Activated CD8-positive, alpha-beta T cell treated with anti-CD3 and anti-CD28 coated beads, Interleukin-2, amount 10 ng/mL, durations not matched to agents 7 days and 5 days (primary cell): Measurements from ENCODE around the gene KDM4C. TPM values are rescaled to one million over a fixed set of nuclear protein-coding genes. Genes with fewer than 3 reads are reported as not detected.
A peak's percentile ranks its signal among the peaks of the same experiment; 100 is the strongest.

Experiments used
- ATAC-seq: fragments of 150-1000 bp; cut with Tn5 transposase; one replicate; pipeline ENCODE4 v1.10.0; 2021; ENCODE audit warnings: moderate library complexity
- CTCF ChIA-PET: fragments of 350-600 bp; sonication (Branson Sonifier 250); formaldehyde crosslinking; loops from one replicate; lab custom pipeline; 2021; ENCODE audit warnings: antibody characterized with exemption; lab: Charles Lee
- POLR2A ChIA-PET: fragments of 350-600 bp; sonication (Branson Sonifier 250); formaldehyde crosslinking; loops from one replicate; lab custom pipeline; 2021; ENCODE audit warnings: antibody characterized with exemption; lab: Charles Lee
- DNase-seq: peaks from one replicate; pipeline ENCODE4 v3.0.0-alpha.2; 2020
- H3K27ac Mint-ChIP-seq: one replicate; pipeline ENCODE4 v1.8.0; 2021; ENCODE audit warnings: mild to moderate bottlenecking, mixed read lengths
- H3K27me3 Mint-ChIP-seq: one replicate; pipeline ENCODE4 v1.8.0; 2021; ENCODE audit warnings: low read depth, mixed read lengths
- H3K36me3 Mint-ChIP-seq: one replicate; pipeline ENCODE4 v1.8.0; 2021; ENCODE audit warnings: low read depth, mixed read lengths
- H3K4me1 Mint-ChIP-seq: one replicate; pipeline ENCODE4 v1.8.0; 2021; ENCODE audit warnings: low read depth, mixed read lengths
- H3K4me3 Mint-ChIP-seq: one replicate; pipeline ENCODE4 v1.8.0; 2021; ENCODE audit warnings: mild to moderate bottlenecking, mixed read lengths
- H3K9me3 Mint-ChIP-seq: one replicate; pipeline ENCODE4 v1.8.0; 2022; ENCODE audit warnings: mixed read lengths; ENCODE audit not compliant: insufficient read depth
- total RNA-seq, 2 experiments: library from RNA; stranded (reverse); gene quantifications; one replicate each; pipeline ENCODE4 v1.2.3, GENCODE V29; 2021

KDM4C gene
- total RNA-seq, 2 experiments from 2014 or later: 52.9 to 53.4 TPM

- H3K4me1 Mint-ChIP-seq: peaks cover 26% of the 10 kb centered on the region
- POLR2A ChIA-PET: no interaction called here
Measured at GRCh38 chr9:6922680-6923079, 164.9 kb downstream of the KDM4C start.

GRCh38 chr9:6923086-6923485, 165.3 kb downstream of the KDM4C start:
- no peak for DNase-seq
- POLR2A ChIA-PET: no interaction called here
- ATAC-seq: no peak
- Mint-ChIP-seq H3K9me3 (no peaks in the 10 kb centered on the region), H3K27me3 (no peaks in the 10 kb centered on the region), H3K4me1 (peaks cover 26% of the 10 kb centered on the region), H3K27ac (no peak overlapping the region), H3K4me3 (no peak overlapping the region), H3K36me3 (peaks cover 20% of the 10 kb centered on the region)
- CTCF ChIA-PET: interaction anchor here (0.6 kb wide), 1 partner anchor 19 kb away, joined by 3 read pairs; no protein-coding TSS in a partner anchor

More at GRCh38 chr9:6922680-6923079, 164.9 kb downstream of the KDM4C start:
- Mint-ChIP-seq H3K27ac (no peak overlapping the region), H3K27me3 (no peaks in the 10 kb centered on the region), H3K4me3 (no peak overlapping the region), H3K9me3 (no peaks in the 10 kb centered on the region), H3K36me3 (peaks cover 22% of the 10 kb centered on the region)
- CTCF ChIA-PET: interaction anchor here (0.6 kb wide), 1 partner anchor 49 kb away, joined by 3 read pairs; no protein-coding TSS in a partner anchor
- DNase-seq (no peak), ATAC-seq (no peak)

GRCh38 chr9:6924149-6924548, 166.4 kb downstream of the KDM4C start:
- ChIA-PET POLR2A (no interaction called here), CTCF (no interaction called here)
- no peak overlapping the region for H3K27ac Mint-ChIP-seq
- ATAC-seq (no peak), DNase-seq (no peak)
- no peak overlapping the region for H3K4me3 Mint-ChIP-seq
- H3K27me3 Mint-ChIP-seq: no peaks in the 10 kb centered on the region
- no peaks in the 10 kb centered on the region for H3K9me3 Mint-ChIP-seq
- peaks cover 30% of the 10 kb centered on the region for H3K4me1 Mint-ChIP-seq
- peaks cover 15% of the 10 kb centered on the region for H3K36me3 Mint-ChIP-seq

- ATAC-seq (no peak), DNase-seq (no peak)
- H3K27ac Mint-ChIP-seq: no peak overlapping the region
- H3K4me1 Mint-ChIP-seq: peaks cover 33% of the 10 kb centered on the region
- no peak overlapping the region for H3K4me3 Mint-ChIP-seq
- ChIA-PET POLR2A (no interaction called here), CTCF (no interaction called here)
- H3K27me3 Mint-ChIP-seq: no peaks in the 10 kb centered on the region
- peaks cover 12% of the 10 kb centered on the region for H3K36me3 Mint-ChIP-seq
- H3K9me3 Mint-ChIP-seq: no peaks in the 10 kb centered on the region
Measured at GRCh38 chr9:6924988-6925563, 167.3 kb downstream of the KDM4C start.

GRCh38 chr9:6925836-6926235, 168.1 kb downstream of the KDM4C start:
- ATAC-seq (no peak), DNase-seq (no peak)
- Mint-ChIP-seq H3K9me3 (no peaks in the 10 kb centered on the region), H3K36me3 (peaks cover 12% of the 10 kb centered on the region), H3K4me3 (no peak overlapping the region), H3K27me3 (no peaks in the 10 kb centered on the region), H3K27ac (no peak overlapping the region), H3K4me1 (peaks cover 30% of the 10 kb centered on the region)
- POLR2A ChIA-PET: no interaction called here
- CTCF ChIA-PET: no interaction called here

- DNase-seq (no peak), ATAC-seq (no peak)
- H3K27ac Mint-ChIP-seq: no peak overlapping the region
- H3K9me3 Mint-ChIP-seq: no peaks in the 10 kb centered on the region
- H3K27me3 Mint-ChIP-seq: no peaks in the 10 kb centered on the region
- H3K4me1 Mint-ChIP-seq: peaks cover 24% of the 10 kb centered on the region
- POLR2A ChIA-PET: interaction anchor here (1.0 to 1.4 kb wide), 2 partner anchors 13 to 168 kb away, joined by 3 to 4 read pairs; no protein-coding TSS in a partner anchor
- H3K4me3 Mint-ChIP-seq: no peak overlapping the region
- peaks cover 7% of the 10 kb centered on the region for H3K36me3 Mint-ChIP-seq
- CTCF ChIA-PET: no interaction called here
Measured at GRCh38 chr9:6926436-6926835, 168.7 kb downstream of the KDM4C start.

GRCh38 chr9:6927838-6928237, 170.1 kb downstream of the KDM4C start:
- H3K27ac Mint-ChIP-seq: peak overlapping the region; percentile 7
- CTCF ChIA-PET: no interaction called here
- H3K4me3 Mint-ChIP-seq: no peak overlapping the region
- no peaks in the 10 kb centered on the region for H3K9me3 Mint-ChIP-seq
- H3K4me1 Mint-ChIP-seq: peaks cover 17% of the 10 kb centered on the region
- ATAC-seq (no peak), DNase-seq (no peak)
- H3K27me3 Mint-ChIP-seq: no peaks in the 10 kb centered on the region
- H3K36me3 Mint-ChIP-seq: peaks cover 1% of the 10 kb centered on the region
- POLR2A ChIA-PET: interaction anchor here (1.4 kb wide), 1 partner anchor 15 kb away, joined by 4 read pairs; no protein-coding TSS in a partner anchor

GRCh38 chr9:6928863-6929262, 171.1 kb downstream of the KDM4C start:
- no peak overlapping the region for H3K4me3 Mint-ChIP-seq
- DNase-seq (no peak), ATAC-seq (no peak)
- H3K9me3 Mint-ChIP-seq: peaks cover 2% of the 10 kb centered on the region
- H3K27ac Mint-ChIP-seq: no peak overlapping the region
- peaks cover 3% of the 10 kb centered on the region for H3K36me3 Mint-ChIP-seq
- H3K4me1 Mint-ChIP-seq: peaks cover 13% of the 10 kb centered on the region
- POLR2A ChIA-PET: no interaction called here
- no peaks in the 10 kb centered on the region for H3K27me3 Mint-ChIP-seq
- CTCF ChIA-PET: interaction anchor here (1.1 kb wide), 1 partner anchor 101 kb away, joined by 3 read pairs; no protein-coding TSS in a partner anchor

GRCh38 chr9:6929441-6930215, 171.9 kb downstream of the KDM4C start:
- CTCF ChIA-PET: interaction anchor here (1.1 kb wide), 1 partner anchor 102 kb away, joined by 3 read pairs; no protein-coding TSS in a partner anchor
- DNase-seq (no peak), ATAC-seq (no peak)
- POLR2A ChIA-PET: no interaction called here
- Mint-ChIP-seq H3K36me3 (peaks cover 3% of the 10 kb centered on the region), H3K27ac (no peak overlapping the region), H3K9me3 (peaks cover 2% of the 10 kb centered on the region), H3K4me1 (peaks cover 13% of the 10 kb centered on the region), H3K4me3 (no peak overlapping the region), H3K27me3 (no peaks in the 10 kb centered on the region)

- POLR2A ChIA-PET: no interaction called here
- no peak overlapping the region for H3K27ac Mint-ChIP-seq
- CTCF ChIA-PET: no interaction called here
- ATAC-seq (no peak), DNase-seq (no peak)
- peaks cover 5% of the 10 kb centered on the region for H3K36me3 Mint-ChIP-seq
- no peak overlapping the region for H3K4me3 Mint-ChIP-seq
- no peaks in the 10 kb centered on the region for H3K27me3 Mint-ChIP-seq
- peaks cover 13% of the 10 kb centered on the region for H3K4me1 Mint-ChIP-seq
- peaks cover 2% of the 10 kb centered on the region for H3K9me3 Mint-ChIP-seq
Measured at GRCh38 chr9:6930827-6931226, 173.1 kb downstream of the KDM4C start.

- Mint-ChIP-seq H3K36me3 (peaks cover 5% of the 10 kb centered on the region), H3K4me3 (no peak overlapping the region), H3K27me3 (no peaks in the 10 kb centered on the region), H3K27ac (no peak overlapping the region), H3K4me1 (peaks cover 13% of the 10 kb centered on the region), H3K9me3 (peaks cover 2% of the 10 kb centered on the region)
- ChIA-PET POLR2A (no interaction called here), CTCF (interaction anchor here (0.5 to 1.0 kb wide), 2 partner anchors 31 to 104 kb away, joined by 3 to 4 read pairs; no protein-coding TSS in a partner anchor)
- DNase-seq (peak; percentile 27), ATAC-seq (peak; percentile 33)
Measured at GRCh38 chr9:6931913-6932312, 174.1 kb downstream of the KDM4C start.

- ChIA-PET CTCF (interaction anchor here (0.8 kb wide), 1 partner anchor 7 kb away, joined by 3 read pairs; no protein-coding TSS in a partner anchor), POLR2A (no interaction called here)
- DNase-seq (no peak), ATAC-seq (no peak)
- Mint-ChIP-seq H3K36me3 (peaks cover 6% of the 10 kb centered on the region), H3K4me1 (peaks cover 8% of the 10 kb centered on the region), H3K27me3 (no peaks in the 10 kb centered on the region), H3K4me3 (no peak overlapping the region), H3K9me3 (peaks cover 2% of the 10 kb centered on the region), H3K27ac (no peak overlapping the region)
Measured at GRCh38 chr9:6936103-6936502, 178.3 kb downstream of the KDM4C start.
